ENCODE measurements around the gene KNDC1.

KNDC1 gene

DNA sequence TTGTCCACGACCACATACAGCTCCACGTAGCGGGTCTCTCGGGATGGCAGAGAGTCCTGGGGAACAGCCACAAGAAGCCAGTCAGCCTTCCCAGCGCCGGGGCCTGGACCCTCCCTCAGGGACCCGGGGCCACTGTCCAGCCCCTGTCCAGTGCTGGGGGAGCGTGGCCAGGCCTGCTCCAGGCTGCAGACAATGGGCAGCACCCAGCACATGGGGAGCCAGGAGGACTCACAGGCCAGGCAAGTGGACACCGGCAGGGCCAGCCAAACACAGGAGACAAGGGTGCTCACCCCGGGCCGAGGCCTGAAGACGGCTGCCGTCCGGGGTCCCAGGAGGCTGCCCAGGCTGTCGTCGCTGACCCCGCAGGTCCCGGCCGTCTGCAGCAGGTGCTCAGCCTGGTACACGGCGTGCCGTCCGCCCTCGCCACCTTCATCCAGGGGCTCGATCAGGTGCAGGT is 113.0 kb downstream of the KNDC1 start:
- no peak for DNase-seq

- DNase-seq: no peak
Measured at GRCh38 chr10:133273534-133274143, 113.6 kb downstream of the KNDC1 start.

- DNase-seq: no peak
Measured at GRCh38 chr10:133274751-133275683, 115.0 kb downstream of the KNDC1 start.

- no peak for DNase-seq
Measured at GRCh38 chr10:133275684-133276092, 115.7 kb downstream of the KNDC1 start.

Data from anterior cingulate cortex (tissue), 58 donors.